Liver (tissue), 9 donors: ENCODE measurements around the gene CDC14A. TPM values are rescaled to one million over a fixed set of nuclear protein-coding genes. Genes with fewer than 3 reads are reported as not detected.

Source experiments
- DNase-seq: peaks from one replicate; pipeline ENCODE4 v3.0.0-alpha.2; 2017; ENCODE audit warnings: low spot score
- H3K27ac ChIP-seq, 2 donors: one replicate each; pipeline ENCODE4 v1.7.0; 2013; ENCODE audit warnings: inconsistent platforms in 2 of 2, low read length in 2 of 2, control low read depth in 1 of 2, low read depth in 1 of 2, mild to moderate bottlenecking in 1 of 2
- H3K27me3 ChIP-seq, 4 donors: one replicate each; pipeline versions ENCODE4 v1.6.1 to v1.7.0; 2013; ENCODE audit warnings: low read length in 3 of 4, inconsistent platforms in 1 of 4, mild to moderate bottlenecking in 1 of 4, moderate library complexity in 1 of 4; ENCODE audit not compliant: control insufficient read depth in 4 of 4, insufficient read depth in 4 of 4
- H3K36me3 ChIP-seq, 4 donors: one replicate each; pipeline versions ENCODE4 v1.6.1 to v1.7.0; 2013; ENCODE audit warnings: low read length in 3 of 4, mild to moderate bottlenecking in 3 of 4, low read depth in 1 of 4, moderate library complexity in 1 of 4; ENCODE audit not compliant: control insufficient read depth in 4 of 4, insufficient read depth in 3 of 4
- H3K4me1 ChIP-seq, 4 donors: one replicate each; pipeline versions ENCODE4 v1.6.1 to v1.7.0; 2013; ENCODE audit warnings: low read length in 3 of 4, mild to moderate bottlenecking in 3 of 4, moderate library complexity in 1 of 4; ENCODE audit not compliant: control insufficient read depth in 4 of 4, insufficient read depth in 4 of 4
- H3K4me3 ChIP-seq, 3 donors: one replicate each; pipeline versions ENCODE4 v1.6.1 to v1.7.0; 2013; ENCODE audit warnings: low read length in 3 of 3, control low read depth in 1 of 3, low read depth in 1 of 3, mild to moderate bottlenecking in 1 of 3
- H3K9ac ChIP-seq, 2 donors: one replicate each; pipeline ENCODE4 v1.7.0; 2013; ENCODE audit warnings: low read length in 2 of 2, mild to moderate bottlenecking in 2 of 2, moderate library complexity in 2 of 2, control low read depth in 1 of 2, low read depth in 1 of 2
- H3K9me3 ChIP-seq, 4 donors: one replicate each; pipeline versions ENCODE4 v1.6.1 to v1.7.0; 2013; ENCODE audit warnings: low read length in 3 of 4; ENCODE audit not compliant: control insufficient read depth in 4 of 4
- ATF3 ChIP-seq: IDR thresholded peaks from 2 replicates; pipeline ENCODE4 v1.6.1; 2016; ENCODE audit warnings: antibody characterized with exemption
- EGR1 ChIP-seq, 2 donors: IDR thresholded peaks; 2 replicates each; pipeline ENCODE4 v1.6.1; 2016 to 2018; ENCODE audit warnings: antibody characterized with exemption in 2 of 2, low read depth in 2 of 2
- FOXA1 ChIP-seq: IDR thresholded peaks from 2 replicates; pipeline ENCODE4 v1.6.1; 2016; ENCODE audit warnings: antibody characterized with exemption
- FOXA2 ChIP-seq: IDR thresholded peaks from 2 replicates; pipeline ENCODE4 v1.6.1; 2016; ENCODE audit warnings: antibody characterized with exemption
- GABPA ChIP-seq, 2 donors: IDR thresholded peaks in 1 of 2; conservative IDR thresholded peaks in 1 of 2; 2 replicates each; pipeline ENCODE4 v1.6.1; 2016; ENCODE audit warnings: antibody characterized with exemption in 2 of 2, mild to moderate bottlenecking in 1 of 2, moderate library complexity in 1 of 2
- HNF4A ChIP-seq, 2 donors: conservative IDR thresholded peaks; 2 replicates each; pipeline ENCODE4 v1.6.1; 2016; ENCODE audit warnings: antibody characterized with exemption in 2 of 2, mild to moderate bottlenecking in 2 of 2
- HNF4G ChIP-seq: IDR thresholded peaks from 2 replicates; pipeline ENCODE4 v1.6.1; 2016; ENCODE audit warnings: antibody characterized with exemption
- JUND ChIP-seq, 2 donors: IDR thresholded peaks; 2 replicates each; pipeline ENCODE4 v1.6.1; 2016; ENCODE audit warnings: antibody characterized with exemption in 2 of 2
- NR2F2 ChIP-seq: IDR thresholded peaks from 2 replicates; pipeline ENCODE4 v1.6.1; 2016; ENCODE audit warnings: antibody characterized with exemption
- RAD21 ChIP-seq, 2 donors: IDR thresholded peaks; 2 replicates each; pipeline ENCODE4 v1.6.1; 2016; ENCODE audit warnings: antibody characterized with exemption in 2 of 2, mild to moderate bottlenecking in 2 of 2
- REST ChIP-seq: IDR thresholded peaks from 2 replicates; pipeline ENCODE4 v1.6.1; 2016; ENCODE audit warnings: antibody characterized with exemption, mild to moderate bottlenecking
- RXRA ChIP-seq, 2 donors: IDR thresholded peaks; 2 replicates each; pipeline ENCODE4 v1.6.1; 2017 to 2018; ENCODE audit warnings: antibody characterized with exemption in 2 of 2, mild to moderate bottlenecking in 1 of 2
- SP1 ChIP-seq: IDR thresholded peaks from 2 replicates; pipeline ENCODE4 v1.6.1; 2018; ENCODE audit warnings: antibody characterized with exemption, mild to moderate bottlenecking
- TAF1 ChIP-seq: conservative IDR thresholded peaks from 2 replicates; pipeline ENCODE4 v1.6.1; 2016; ENCODE audit warnings: antibody characterized with exemption, mild to moderate bottlenecking
- YY1 ChIP-seq: IDR thresholded peaks from 2 replicates; pipeline ENCODE4 v1.6.1; 2016; ENCODE audit warnings: antibody characterized with exemption, mild to moderate bottlenecking
- ZBTB33 ChIP-seq: IDR thresholded peaks from 2 replicates; pipeline ENCODE4 v1.6.1; 2016; ENCODE audit warnings: antibody characterized with exemption
- WGBS: extraction: QIAGEN DNeasy Blood & Tissue Kit; methylation state at CpG from one replicate; pipeline ENCODE4 v1.1.7; 2013; 5-methylcytosine and 5-hydroxymethylcytosine counted together
- polyA plus RNA-seq, 2 donors: library from polyadenylated mRNA; stranded (reverse) in 1 of 2; unstranded in 1 of 2; fragments of 200-250 nt in 1 of 2; fragments of >200 nt in 1 of 2; fragmentation: Nextera tagmentation in 1 of 2; extraction: Ambion mirVana in 1 of 2; gene quantifications; one replicate each; pipeline versions ENCODE4 v1.2.1 to v1.2.3, GENCODE V29; 2013 to 2015
- total RNA-seq, 2 donors: library from RNA; depleted of rRNA; stranded (reverse); fragments of >200 nt; gene quantifications; one replicate each; pipeline ENCODE4 v1.2.3, GENCODE V29; 2014
- TF ChIP-seq, protein P1 (sequence below): fragments of 150-350 bp; IDR thresholded peaks from 2 replicates; pipeline ENCODE4 v1.5.1; 2017; ENCODE audit warnings: improper control_type of control experiment, low read depth, low read length; ENCODE audit not compliant: missing input control
- TF ChIP-seq, protein P2 (sequence below): IDR thresholded peaks from 2 replicates; pipeline ENCODE4 v1.6.1; 2016; ENCODE audit warnings: antibody characterized with exemption
- donor health status: healthy.
- donor health status: healthy.
- donor health status: healthy.
- donor health status: healthy.
- donor health status: healthy.

Gene CDC14A
- total and polyA plus RNA-seq, 4 donors: 0.39 to 4.1 (median 2.6) TPM

DNA sequence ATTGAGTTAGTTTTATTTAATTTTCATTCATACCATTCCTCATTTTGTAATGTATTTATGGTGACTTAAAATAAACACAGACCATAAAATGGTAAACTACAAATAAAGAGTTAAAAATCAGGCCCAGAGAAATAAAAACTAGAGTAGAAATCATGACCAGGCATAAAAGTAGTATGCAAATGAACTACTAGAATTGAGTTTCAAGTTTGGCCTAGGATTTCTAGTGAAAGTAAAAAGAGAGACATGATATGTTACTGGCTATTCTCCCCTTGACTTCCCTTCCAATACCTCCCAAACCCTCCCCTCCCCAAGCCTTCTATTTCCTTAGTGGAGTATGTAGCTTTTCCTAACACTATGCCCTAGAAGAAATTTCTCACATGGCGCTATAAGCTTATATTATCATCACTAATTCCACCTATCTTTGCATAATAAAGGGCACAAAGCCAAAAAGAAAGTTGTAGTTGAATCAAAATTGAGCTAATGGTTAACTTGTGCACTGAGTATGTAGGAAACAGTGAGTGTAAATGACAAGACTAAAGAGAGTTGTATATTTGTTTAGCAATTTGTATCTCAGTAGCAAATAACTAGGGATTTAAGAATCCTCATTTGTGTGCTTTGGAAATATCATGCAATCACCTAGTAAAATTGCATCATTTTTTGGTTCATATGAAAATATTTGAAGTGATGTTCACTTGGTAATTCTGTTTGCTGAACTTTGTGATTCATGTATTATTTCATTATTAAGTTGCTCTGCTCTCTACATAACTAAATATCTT, 29.7 kb upstream of the CDC14A start:
- no peak for DNase-seq
- Histone ChIP-seq H3K4me3 (no peak overlapping the region), H3K9me3 (peaks cover 0 to 8% (median 3%) of the 10 kb centered on the region in 4 donors), H3K9ac (no peak overlapping the region), H3K27ac (no peak overlapping the region), H3K4me1 (peaks cover 0 to 10% (median 3%) of the 10 kb centered on the region in 4 donors), H3K36me3 (no peaks in the 10 kb centered on the region), H3K27me3 (no peaks in the 10 kb centered on the region)
- 72% methylated on average over 1 of the region's 1 CpG for WGBS
- TF ChIP-seq RXRA (IDR thresholded peaks at IDR 0.05) (peak in 1 of 2 donors; percentile 15), ZBTB33 (peak; percentile 13), FOXA2 (no peak), GABPA (IDR thresholded peaks at IDR 0.05 in 1 of 2, conservative IDR thresholded peaks at IDR 0.05 in 1 of 2) (no peak), HNF4A (conservative IDR thresholded peaks at IDR 0.05) (peak; percentile 37 to 45), ATF3 (peak; percentile 32), JUND (IDR thresholded peaks at IDR 0.05) (peak; percentile 78 to 84), SP1 (peak; percentile 60), TAF1 (no peak), HNF4G (no peak)

DNA sequence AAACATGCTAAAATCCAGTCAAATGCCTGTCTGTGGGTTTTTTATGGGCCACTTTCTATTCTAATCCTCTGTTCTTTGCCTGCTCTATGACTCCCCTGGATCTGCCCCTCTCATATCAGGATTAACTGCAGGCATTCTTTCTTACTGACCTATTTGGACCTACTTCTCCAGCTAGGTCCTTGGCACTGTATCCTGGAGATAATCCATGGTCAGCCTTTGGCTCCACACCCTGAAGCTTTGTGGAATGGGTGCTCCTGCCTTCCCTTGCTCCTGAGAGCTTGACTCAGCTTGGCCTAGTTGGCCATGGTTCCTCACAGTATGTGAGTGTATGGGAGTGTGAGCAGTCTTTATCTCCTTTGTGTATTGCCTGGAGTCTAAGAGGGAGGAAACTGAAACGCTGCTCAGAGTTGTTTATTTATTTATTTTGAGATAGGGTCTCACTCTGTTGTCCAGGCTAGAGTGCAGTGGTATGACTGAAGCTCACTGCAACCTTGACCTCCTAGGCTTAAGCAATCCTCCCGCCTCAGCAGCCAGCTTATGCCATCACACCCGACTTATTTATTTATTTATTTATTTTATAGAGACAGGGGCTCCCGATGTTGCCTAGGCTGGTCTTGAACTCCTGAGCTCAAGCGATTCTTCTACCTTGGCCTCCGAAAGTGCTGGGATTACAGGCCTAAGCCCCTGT, 28.7 kb upstream of the CDC14A start:
- Histone ChIP-seq H3K4me3 (no peak overlapping the region), H3K4me1 (peaks cover 0 to 10% (median 3%) of the 10 kb centered on the region in 4 donors), H3K36me3 (no peaks in the 10 kb centered on the region), H3K27ac (no peak overlapping the region), H3K9me3 (peaks cover 0 to 8% (median 3%) of the 10 kb centered on the region in 4 donors), H3K27me3 (no peaks in the 10 kb centered on the region), H3K9ac (no peak overlapping the region)
- no peak for DNase-seq
- WGBS: 76% methylated on average over 6 of the region's 6 CpGs
- TF ChIP-seq ATF3 (no peak), JUND (IDR thresholded peaks at IDR 0.05) (no peak), YY1 (no peak), RAD21 (IDR thresholded peaks at IDR 0.05) (no peak), HNF4G (no peak), TAF1 (no peak), FOXA2 (no peak), RXRA (IDR thresholded peaks at IDR 0.05) (no peak), ZBTB33 (no peak), EGR1 (IDR thresholded peaks at IDR 0.05; ENCODE audit: low read depth in 2 of 2) (no peak), FOXA1 (no peak), REST (no peak), GABPA (IDR thresholded peaks at IDR 0.05 in 1 of 2, conservative IDR thresholded peaks at IDR 0.05 in 1 of 2) (no peak), SP1 (no peak), HNF4A (conservative IDR thresholded peaks at IDR 0.05) (no peak), NR2F2 (no peak)
- TF ChIP-seq, protein P1, sequence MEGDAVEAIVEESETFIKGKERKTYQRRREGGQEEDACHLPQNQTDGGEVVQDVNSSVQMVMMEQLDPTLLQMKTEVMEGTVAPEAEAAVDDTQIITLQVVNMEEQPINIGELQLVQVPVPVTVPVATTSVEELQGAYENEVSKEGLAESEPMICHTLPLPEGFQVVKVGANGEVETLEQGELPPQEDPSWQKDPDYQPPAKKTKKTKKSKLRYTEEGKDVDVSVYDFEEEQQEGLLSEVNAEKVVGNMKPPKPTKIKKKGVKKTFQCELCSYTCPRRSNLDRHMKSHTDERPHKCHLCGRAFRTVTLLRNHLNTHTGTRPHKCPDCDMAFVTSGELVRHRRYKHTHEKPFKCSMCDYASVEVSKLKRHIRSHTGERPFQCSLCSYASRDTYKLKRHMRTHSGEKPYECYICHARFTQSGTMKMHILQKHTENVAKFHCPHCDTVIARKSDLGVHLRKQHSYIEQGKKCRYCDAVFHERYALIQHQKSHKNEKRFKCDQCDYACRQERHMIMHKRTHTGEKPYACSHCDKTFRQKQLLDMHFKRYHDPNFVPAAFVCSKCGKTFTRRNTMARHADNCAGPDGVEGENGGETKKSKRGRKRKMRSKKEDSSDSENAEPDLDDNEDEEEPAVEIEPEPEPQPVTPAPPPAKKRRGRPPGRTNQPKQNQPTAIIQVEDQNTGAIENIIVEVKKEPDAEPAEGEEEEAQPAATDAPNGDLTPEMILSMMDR: no peak
- TF ChIP-seq, protein P2, sequence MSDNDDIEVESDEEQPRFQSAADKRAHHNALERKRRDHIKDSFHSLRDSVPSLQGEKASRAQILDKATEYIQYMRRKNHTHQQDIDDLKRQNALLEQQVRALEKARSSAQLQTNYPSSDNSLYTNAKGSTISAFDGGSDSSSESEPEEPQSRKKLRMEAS: no peak
